ENCODE data around the gene LPAR2. TPM values are rescaled to one million over a fixed set of nuclear protein-coding genes. Genes with fewer than 3 reads are reported as not detected.

The LPAR2 gene
- total and polyA plus RNA-seq, 2 experiments from 2014 or later: 39.4 to 63.1 TPM

GRCh38 chr19:19579533-19580361 lies 48.3 kb downstream of the LPAR2 start:
- DNase-seq (ENCODE audit: low spot score) (no peak), ATAC-seq (no peak)
- no peak overlapping the region for H2AFZ ChIP-seq
- Mint-ChIP-seq H3K4me1 (peaks cover 7% of the 10 kb centered on the region; the same call in 2 of the 3 replicates), H3K27ac (no peak overlapping the region), H3K4me3 (no peak overlapping the region), H3K9me3 (no peaks in the 10 kb centered on the region), H3K27me3 (ENCODE audit: insufficient read depth, low read depth, poor library complexity) (peaks cover 3% of the 10 kb centered on the region), H3K36me3 (ENCODE audit: low read depth) (no peaks in the 10 kb centered on the region)
- H3K79me2 ChIP-seq (replicated peaks; ENCODE audit: insufficient read depth): no peaks in the 10 kb centered on the region
- no peak overlapping the region for H3K4me3 ChIP-seq
- H3K4me2 ChIP-seq: no peak overlapping the region
- H3K9me2 ChIP-seq (ENCODE audit: insufficient read depth): no peaks in the 10 kb centered on the region
- TF ChIP-seq STAT1 (IDR thresholded peaks at IDR 0.05; ENCODE audit: unreplicated experiment) (no peak), ZNF114 (CRISPR knock-in tag; IDR thresholded peaks at IDR 0.05) (no peak), ZNF331 (CRISPR knock-in tag; IDR thresholded peaks at IDR 0.05; ENCODE audit: low read depth) (no peak), CREB1 (CRISPR knock-in tag; IDR thresholded peaks at IDR 0.05; ENCODE audit: low read depth) (no peak), ZNF462 (CRISPR knock-in tag; IDR thresholded peaks at IDR 0.05) (no peak), ETS1 (IDR thresholded peaks at IDR 0.05) (no peak), EZH2phosphoT487 (IDR thresholded peaks at IDR 0.05; ENCODE audit: unreplicated experiment) (no peak), NANOG (IDR thresholded peaks at IDR 0.05; ENCODE audit: borderline replicate concordance) (no peak), JUNB (IDR thresholded peaks at IDR 0.05; ENCODE audit: unreplicated experiment) (no peak), REST (IDR thresholded peaks at IDR 0.05; ENCODE audit: unreplicated experiment) (no peak), EZH2 (IDR thresholded peaks at IDR 0.05; ENCODE audit: low read depth, unreplicated experiment) (no peak), CTCF (conservative IDR thresholded peaks at IDR 0.05; ENCODE audit: low read depth in 2 of 2) (no peak), POLR2AphosphoS5 (IDR thresholded peaks at IDR 0.05; ENCODE audit: low read depth) (no peak)
- no peak overlapping the region; the same call in 1 of the 2 replicates for H3K27ac ChIP-seq (ENCODE audit: low read depth)
- no peaks in the 10 kb centered on the region for H3K4me1 ChIP-seq (ENCODE audit: insufficient read depth)
- H3K27me3 ChIP-seq (ENCODE audit: insufficient read depth): no peaks in the 10 kb centered on the region
- H4K20me1 ChIP-seq (replicated peaks; ENCODE audit: insufficient read depth): no peaks in the 10 kb centered on the region
- H3F3A ChIP-seq (replicated peaks; ENCODE audit: low read depth): no peaks in the 10 kb centered on the region
- no peaks in the 10 kb centered on the region for H3K36me3 ChIP-seq (ENCODE audit: insufficient read depth)

Measured in GM23338 (cell line).